Skeletal muscle satellite cell (primary cell): Measurements from ENCODE around the gene LRRC34. TPM values are rescaled to one million over a fixed set of nuclear protein-coding genes. Genes with fewer than 3 reads are reported as not detected.
A peak's percentile ranks its signal among the peaks of the same experiment; 100 is the strongest.

Experiments
- H3K27me3 ChIP-seq: 2 replicates; pipeline ENCODE4 v1.7.0; 2013; ENCODE audit warnings: low read length; ENCODE audit not compliant: control insufficient read depth, insufficient read depth
- H3K36me3 ChIP-seq: 2 replicates; pipeline ENCODE4 v1.7.0; 2013; ENCODE audit warnings: mild to moderate bottlenecking, control low read depth, low read length; ENCODE audit not compliant: insufficient read depth
- H3K4me1 ChIP-seq: 2 replicates; pipeline ENCODE4 v1.7.0; 2013; ENCODE audit warnings: low read length; ENCODE audit not compliant: control insufficient read depth, insufficient read depth
- H3K4me2 ChIP-seq: 2 replicates; pipeline ENCODE4 v1.7.0; 2013; ENCODE audit warnings: mild to moderate bottlenecking, low read length
- H3K4me3 ChIP-seq: 2 replicates; pipeline ENCODE4 v1.7.0; 2013; ENCODE audit warnings: low read length
- H3K9ac ChIP-seq: 2 replicates; pipeline ENCODE4 v1.7.0; 2013; ENCODE audit warnings: mild to moderate bottlenecking, low read depth, low read length, moderate library complexity
- H3K9me3 ChIP-seq: replicated peaks from 2 replicates; pipeline ENCODE4 v1.7.0; 2013; ENCODE audit warnings: mild to moderate bottlenecking, control low read depth, low read length
- total RNA-seq: library from RNA; depleted of rRNA; stranded (reverse); fragments of >200 nt; gene quantifications from 2 replicates; pipeline ENCODE4 v1.2.3, GENCODE V29; 2012; rRNA removed

The LRRC34 gene, protein sequence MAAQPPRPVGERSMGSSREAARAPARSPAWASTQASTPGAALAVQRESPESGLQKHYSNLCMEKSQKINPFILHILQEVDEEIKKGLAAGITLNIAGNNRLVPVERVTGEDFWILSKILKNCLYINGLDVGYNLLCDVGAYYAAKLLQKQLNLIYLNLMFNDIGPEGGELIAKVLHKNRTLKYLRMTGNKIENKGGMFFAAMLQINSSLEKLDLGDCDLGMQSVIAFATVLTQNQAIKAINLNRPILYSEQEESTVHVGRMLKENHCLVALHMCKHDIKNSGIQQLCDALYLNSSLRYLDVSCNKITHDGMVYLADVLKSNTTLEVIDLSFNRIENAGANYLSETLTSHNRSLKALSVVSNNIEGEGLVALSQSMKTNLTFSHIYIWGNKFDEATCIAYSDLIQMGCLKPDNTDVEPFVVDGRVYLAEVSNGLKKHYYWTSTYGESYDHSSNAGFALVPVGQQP
- total RNA-seq = 4.3 and 6.1 TPM in 2 replicates

DNA sequence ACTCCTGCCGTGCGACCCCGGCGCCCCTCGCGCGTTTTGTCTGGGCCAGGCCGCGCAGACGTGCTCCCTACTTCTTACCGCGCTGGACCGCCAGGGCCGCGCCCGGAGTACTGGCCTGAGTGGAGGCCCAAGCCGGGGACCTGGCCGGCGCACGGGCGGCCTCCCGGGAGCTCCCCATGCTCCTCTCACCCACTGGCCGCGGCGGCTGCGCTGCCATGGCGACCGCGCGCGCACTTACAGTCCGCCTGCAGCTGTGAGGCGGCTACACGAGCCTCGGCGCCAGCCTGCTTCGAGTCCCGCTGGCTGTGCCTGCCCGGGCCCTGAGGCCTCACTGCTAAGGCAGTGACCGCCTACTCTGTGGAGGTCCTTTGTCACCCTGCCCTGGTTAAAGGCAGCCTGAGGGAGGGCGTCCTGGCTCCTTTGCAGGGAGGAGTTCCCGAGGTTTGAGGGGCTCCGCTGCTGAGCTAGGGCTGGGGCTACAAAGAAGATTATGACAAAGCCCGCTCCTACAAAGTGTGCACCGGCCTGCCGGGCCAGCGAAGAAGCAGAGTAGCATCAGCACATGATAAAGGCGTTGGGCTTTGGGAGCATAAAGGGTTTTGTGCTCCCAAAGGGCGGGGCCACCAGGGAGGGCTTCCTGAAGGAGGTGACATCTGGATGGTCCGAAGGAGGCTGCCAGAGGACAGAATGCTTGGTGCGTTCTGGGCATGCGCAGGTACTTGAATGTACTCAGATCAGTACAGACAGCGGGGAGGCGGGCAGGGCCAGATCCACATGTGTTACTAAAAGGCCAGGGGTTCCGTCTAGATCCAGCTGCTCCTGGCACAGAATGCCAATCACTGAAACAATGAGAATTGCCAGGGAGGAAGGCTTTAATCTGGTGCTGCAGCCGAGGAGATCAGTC, at the start of gene LRRC34, which contains the start of gene LRRIQ4:
LRRC34 (minus strand) TSS at position 573 of the 904 bp plus-strand sequence; CDS start at position 217, 356 bp downstream.
LRRIQ4 (plus strand) TSS at position 539 of the 904 bp plus-strand sequence. CDS start 9,052 bp downstream, outside the sequence.
- H3K9me3 ChIP-seq = peaks cover 2% of the 10 kb centered on the region
- H3K4me3 ChIP-seq = peak within 1 kb of the TSS; percentile 73
- H3K4me2 ChIP-seq = peak within 1 kb of the TSS; percentile 91
- H3K9ac ChIP-seq = peak within 1 kb of the TSS; percentile 87
- H3K36me3 ChIP-seq = no peaks in the 10 kb centered on the region
- H3K27me3 ChIP-seq = no peaks in the 10 kb centered on the region
- peaks cover 25% of the 10 kb centered on the region for H3K4me1 ChIP-seq

DNA sequence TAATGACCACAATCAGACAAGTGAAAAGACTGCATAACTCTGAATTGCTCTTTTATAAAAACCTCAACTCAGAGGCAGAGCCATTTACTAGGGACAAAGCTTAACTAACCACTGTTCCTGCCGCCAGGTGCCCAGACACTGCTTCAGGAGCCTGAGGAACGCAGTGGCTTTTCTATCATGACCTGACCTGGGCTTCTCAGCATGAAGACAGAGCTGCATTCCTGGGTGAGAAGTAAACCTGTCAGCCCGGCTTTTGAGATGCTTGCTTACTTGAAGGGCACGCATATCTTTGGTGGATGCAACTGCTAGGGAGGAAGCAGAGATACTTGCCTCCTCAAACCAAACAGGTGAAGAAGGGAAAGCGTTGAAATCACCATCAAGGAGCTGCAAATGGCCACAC, 49.2 kb upstream of the LRRC34 start:
- Histone ChIP-seq H3K36me3 (no peaks in the 10 kb centered on the region), H3K4me3 (no peak overlapping the region), H3K9ac (no peak overlapping the region), H3K9me3 (no peaks in the 10 kb centered on the region), H3K4me1 (no peaks in the 10 kb centered on the region), H3K4me2 (no peak overlapping the region), H3K27me3 (peaks cover 9% of the 10 kb centered on the region)

DNA sequence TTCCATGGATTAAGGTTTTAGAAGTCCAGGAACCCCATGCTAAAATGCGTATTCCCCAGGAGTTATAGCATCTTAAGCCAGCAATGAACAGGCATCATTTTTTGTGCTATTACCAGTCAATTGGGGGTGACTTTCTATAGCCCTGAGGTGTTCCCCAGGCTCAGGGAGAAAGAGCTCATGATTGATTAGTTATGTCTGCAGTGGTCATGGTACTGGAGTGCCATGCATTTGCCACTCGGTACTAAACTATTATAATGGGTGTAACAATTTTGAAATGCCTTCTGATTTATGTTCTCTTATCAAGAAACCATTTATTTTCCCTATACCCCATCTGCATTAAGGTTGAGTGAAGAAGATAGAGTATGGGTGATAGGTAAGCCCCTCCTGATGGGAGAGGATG, 45.1 kb upstream of the LRRC34 start:
- no peaks in the 10 kb centered on the region for H3K9me3 ChIP-seq
- H3K9ac ChIP-seq = no peak overlapping the region
- no peak overlapping the region for H3K4me2 ChIP-seq

DNA sequence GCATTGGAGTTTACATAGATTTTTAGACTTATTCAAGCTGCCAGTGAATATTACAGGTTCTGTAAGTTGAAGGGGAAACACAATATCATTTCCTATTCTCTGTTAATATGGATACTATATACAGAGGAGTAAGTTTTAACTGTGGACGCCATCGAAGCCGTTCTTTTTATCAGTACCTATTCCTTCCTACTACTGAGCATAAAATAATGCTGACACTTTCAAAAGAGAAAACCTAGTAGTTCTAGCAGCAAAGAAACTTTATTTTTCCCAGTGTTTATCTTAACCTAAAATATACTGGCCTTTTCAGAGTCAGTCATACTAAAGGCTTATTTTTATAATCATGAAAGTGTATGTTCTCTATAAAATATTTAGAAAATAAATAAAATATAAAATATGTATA, 42.8 kb upstream of the LRRC34 start:
- Histone ChIP-seq H3K4me3 (no peak overlapping the region), H3K27me3 (peaks cover 35% of the 10 kb centered on the region), H3K4me2 (no peak overlapping the region), H3K9ac (no peak overlapping the region), H3K36me3 (no peaks in the 10 kb centered on the region), H3K4me1 (no peaks in the 10 kb centered on the region), H3K9me3 (no peaks in the 10 kb centered on the region)

More for the DNA sequence above, 45.1 kb upstream of the LRRC34 start:
- no peak overlapping the region for H3K4me3 ChIP-seq
- H3K4me1 ChIP-seq = no peaks in the 10 kb centered on the region
- H3K27me3 ChIP-seq = peaks cover 28% of the 10 kb centered on the region
- H3K36me3 ChIP-seq = no peaks in the 10 kb centered on the region

DNA sequence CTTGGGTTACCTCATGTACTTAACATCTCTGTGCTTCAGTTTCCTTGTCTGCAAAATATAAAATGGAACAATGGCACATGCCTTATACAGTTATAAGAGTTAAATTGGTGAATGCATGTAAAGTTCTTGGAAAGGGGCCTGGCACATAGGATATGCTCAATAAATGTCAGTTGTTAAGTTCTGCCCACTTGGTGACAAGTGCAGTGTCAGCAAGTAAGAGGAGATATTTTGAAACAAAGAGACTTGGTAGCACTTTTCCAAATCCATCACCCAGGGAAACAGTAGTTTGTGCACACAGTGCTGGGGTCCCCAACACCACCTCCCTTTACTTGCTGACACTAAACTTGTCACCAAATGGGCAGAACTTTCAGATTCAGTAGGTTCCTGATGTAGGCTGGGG, 37.9 kb upstream of the LRRC34 start:
- Histone ChIP-seq H3K36me3 (no peaks in the 10 kb centered on the region), H3K9me3 (no peaks in the 10 kb centered on the region), H3K4me2 (no peak overlapping the region), H3K9ac (no peak overlapping the region), H3K4me3 (no peak overlapping the region), H3K4me1 (peaks cover 13% of the 10 kb centered on the region), H3K27me3 (peaks cover 20% of the 10 kb centered on the region)

DNA sequence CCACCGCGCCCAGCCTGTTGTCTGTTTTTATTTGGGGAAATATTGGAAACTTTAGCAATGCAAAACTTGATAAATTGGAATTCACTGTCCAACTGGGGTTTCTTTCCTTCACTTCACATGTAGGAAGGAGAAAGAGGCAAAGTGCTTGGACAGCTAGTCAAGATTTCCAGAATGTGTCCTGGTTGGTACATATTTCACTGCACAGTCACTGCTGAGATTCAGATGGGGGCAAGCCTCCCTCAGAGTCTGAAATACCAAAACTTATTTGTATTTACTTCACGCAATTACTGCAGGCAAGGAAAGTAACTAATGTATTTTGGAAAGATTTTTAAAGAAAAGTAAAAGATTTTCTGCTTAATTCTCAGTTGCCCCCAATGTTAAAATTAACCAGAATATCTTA, 36.0 kb upstream of the LRRC34 start:
- H3K36me3 ChIP-seq = no peaks in the 10 kb centered on the region
- H3K27me3 ChIP-seq = peaks cover 12% of the 10 kb centered on the region
- H3K4me1 ChIP-seq = peaks cover 13% of the 10 kb centered on the region
- no peaks in the 10 kb centered on the region for H3K9me3 ChIP-seq
- H3K9ac ChIP-seq = no peak overlapping the region
- no peak overlapping the region for H3K4me3 ChIP-seq
- H3K4me2 ChIP-seq = no peak overlapping the region

DNA sequence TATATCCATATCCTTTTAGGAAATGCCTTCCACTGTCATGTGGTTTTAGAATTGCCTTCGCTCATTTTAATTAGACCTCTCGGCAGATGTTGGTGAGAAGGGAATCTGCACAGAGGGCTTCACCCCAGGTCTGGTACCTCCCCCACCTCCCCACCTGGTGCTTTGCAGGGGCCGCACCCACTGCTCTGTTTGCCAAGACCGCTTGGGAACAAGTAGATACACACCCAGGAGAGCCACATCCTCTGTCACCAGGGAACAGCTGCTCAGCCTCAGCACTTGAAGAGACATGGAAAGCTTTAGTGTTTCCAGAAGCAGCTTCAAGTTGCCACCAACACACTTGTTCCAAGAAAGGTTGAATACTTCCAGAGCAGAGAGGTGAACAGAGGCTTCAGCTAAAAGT, 35.2 kb upstream of the LRRC34 start:
- Histone ChIP-seq H3K9me3 (no peaks in the 10 kb centered on the region), H3K9ac (no peak overlapping the region), H3K36me3 (no peaks in the 10 kb centered on the region), H3K4me1 (peaks cover 13% of the 10 kb centered on the region), H3K27me3 (peaks cover 8% of the 10 kb centered on the region), H3K4me3 (no peak overlapping the region), H3K4me2 (no peak overlapping the region)

DNA sequence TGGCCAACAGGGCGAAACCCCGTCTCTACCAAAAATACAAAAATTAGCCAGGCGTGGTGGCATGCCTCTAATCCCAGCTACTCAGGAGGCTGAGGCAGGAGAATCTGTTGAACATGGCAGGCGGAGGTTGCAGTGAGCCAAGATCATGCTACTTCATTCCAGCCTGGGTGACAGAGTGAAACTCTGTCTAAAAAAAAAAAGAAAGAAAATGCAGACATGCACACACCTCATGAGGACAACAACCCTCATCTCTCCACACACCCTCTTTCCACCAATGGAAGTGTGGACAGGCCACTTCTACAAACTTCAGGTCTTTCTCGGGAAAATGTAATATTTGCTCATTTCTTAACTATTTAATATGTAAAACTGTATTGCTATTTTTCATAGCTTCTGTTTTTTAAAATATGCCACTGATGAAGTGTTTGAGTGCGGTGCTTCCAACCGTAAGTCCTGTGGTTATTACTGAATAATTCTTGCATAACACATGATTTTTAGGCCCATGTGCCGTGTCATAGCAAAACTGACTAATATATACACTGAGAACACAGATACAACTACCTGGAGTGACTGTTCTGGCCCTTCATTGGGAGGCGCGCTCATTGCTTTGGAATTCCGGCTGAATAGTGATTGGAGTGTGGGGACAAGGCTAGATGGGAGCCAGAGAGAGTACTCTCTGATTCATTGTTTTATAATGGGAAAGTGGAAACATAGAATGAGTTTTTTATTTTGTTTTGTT, 33.9 kb upstream of the LRRC34 start:
- H3K9me3 ChIP-seq = no peaks in the 10 kb centered on the region
- no peaks in the 10 kb centered on the region for H3K36me3 ChIP-seq
- no peak overlapping the region for H3K4me3 ChIP-seq
- peaks cover 4% of the 10 kb centered on the region for H3K27me3 ChIP-seq
- peak overlapping the region; percentile 11 for H3K4me2 ChIP-seq
- H3K4me1 ChIP-seq = peaks cover 13% of the 10 kb centered on the region
- H3K9ac ChIP-seq = no peak overlapping the region

DNA sequence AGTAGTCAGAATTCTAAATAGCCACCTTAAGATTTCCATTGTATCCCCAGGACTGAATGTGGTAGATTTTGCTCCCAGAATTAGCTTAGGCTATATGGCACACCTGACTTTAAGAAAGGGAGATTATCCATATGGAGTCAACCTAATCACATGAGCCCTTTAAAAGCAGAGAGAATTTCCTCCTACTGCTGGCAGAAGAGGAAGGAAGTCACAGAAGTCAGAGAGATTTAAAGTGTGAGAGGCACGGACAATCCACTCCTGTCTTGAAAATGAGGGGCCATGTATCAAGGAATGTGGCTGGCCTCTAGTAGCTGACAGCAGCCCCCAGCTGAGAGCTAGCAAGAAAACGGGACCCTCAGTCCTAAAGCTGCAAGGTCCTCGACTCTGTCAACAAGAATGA, 30.3 kb upstream of the LRRC34 start:
- Histone ChIP-seq H3K27me3 (no peaks in the 10 kb centered on the region), H3K9ac (no peak overlapping the region), H3K9me3 (no peaks in the 10 kb centered on the region), H3K4me3 (no peak overlapping the region), H3K36me3 (no peaks in the 10 kb centered on the region), H3K4me2 (no peak overlapping the region), H3K4me1 (peaks cover 13% of the 10 kb centered on the region)

DNA sequence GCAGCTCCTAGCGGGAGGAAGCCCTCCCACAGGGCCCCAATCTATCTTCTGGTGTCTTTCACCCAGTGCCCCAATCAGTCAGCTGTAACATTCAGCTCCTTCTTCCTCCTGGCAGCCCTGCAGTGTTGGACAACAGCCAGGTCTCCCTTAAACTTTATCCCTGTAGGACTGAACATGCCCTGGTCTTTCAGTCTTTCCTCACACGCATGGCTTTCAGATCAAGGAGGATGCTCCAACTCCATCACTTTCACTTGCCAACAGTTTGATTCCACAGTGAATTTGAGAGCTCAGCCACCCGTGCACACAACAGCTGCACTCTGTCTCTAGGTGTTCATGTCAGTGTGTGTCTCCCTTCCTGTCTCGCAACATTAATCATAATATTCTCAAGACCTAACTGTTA, 28.5 kb upstream of the LRRC34 start:
- Histone ChIP-seq H3K4me3 (no peak overlapping the region), H3K9ac (no peak overlapping the region), H3K27me3 (no peaks in the 10 kb centered on the region), H3K36me3 (no peaks in the 10 kb centered on the region), H3K9me3 (no peaks in the 10 kb centered on the region), H3K4me1 (peaks cover 5% of the 10 kb centered on the region), H3K4me2 (no peak overlapping the region)

DNA sequence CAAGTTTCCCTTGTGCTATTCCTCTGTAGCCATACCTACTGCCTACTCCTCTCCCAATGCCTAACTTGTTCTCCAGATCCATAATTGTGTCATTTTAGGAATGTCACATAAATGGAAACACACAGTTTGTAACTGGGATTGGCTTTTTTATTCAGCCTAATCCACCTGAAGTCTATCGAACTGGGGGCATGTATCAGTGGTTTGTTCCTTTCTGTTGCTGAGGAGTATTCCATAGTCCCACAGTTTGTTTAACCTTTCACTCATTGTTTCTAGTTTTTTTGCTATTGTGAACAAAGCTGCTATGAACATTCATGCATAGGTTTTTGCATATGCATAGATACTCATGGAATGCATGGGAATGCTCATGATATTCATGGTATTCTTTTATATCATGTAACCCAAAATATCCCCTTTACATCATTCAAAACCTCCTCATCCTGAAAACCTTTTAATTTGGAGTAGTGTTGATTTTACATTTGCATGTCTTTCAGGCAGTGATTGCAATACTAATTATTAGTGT, 25.9 kb upstream of the LRRC34 start:
- Histone ChIP-seq H3K27me3 (no peaks in the 10 kb centered on the region), H3K4me2 (no peak overlapping the region), H3K9me3 (no peaks in the 10 kb centered on the region)

More for the DNA sequence above, 25.9 kb upstream of the LRRC34 start:
- H3K9ac ChIP-seq = no peak overlapping the region
- H3K4me3 ChIP-seq = no peak overlapping the region
- H3K4me1 ChIP-seq = peaks cover 5% of the 10 kb centered on the region
- no peaks in the 10 kb centered on the region for H3K36me3 ChIP-seq
